Skeletal muscle tissue (tissue), 4 donors: ENCODE results near the gene ADGRA3. TPM values are rescaled to one million over a fixed set of nuclear protein-coding genes. Genes with fewer than 3 reads are reported as not detected.
A peak's percentile ranks its signal among the peaks of the same experiment; 100 is the strongest.

Source experiments
- H3K27ac ChIP-seq: one replicate; pipeline ENCODE4 v1.7.0; 2013; ENCODE audit warnings: mild to moderate bottlenecking, low read depth, low read length, inconsistent platforms
- H3K27me3 ChIP-seq, 3 donors: one replicate each; pipeline ENCODE4 v1.7.0; 2013; ENCODE audit warnings: low read length in 3 of 3; ENCODE audit not compliant: control insufficient read depth in 3 of 3, insufficient read depth in 3 of 3
- H3K36me3 ChIP-seq, 3 donors: one replicate each; pipeline ENCODE4 v1.7.0; 2013; ENCODE audit warnings: low read length in 3 of 3; ENCODE audit not compliant: control insufficient read depth in 3 of 3, insufficient read depth in 3 of 3
- H3K4me1 ChIP-seq, 3 donors: one replicate each; pipeline ENCODE4 v1.7.0; 2013; ENCODE audit warnings: low read length in 3 of 3, mild to moderate bottlenecking in 3 of 3; ENCODE audit not compliant: control insufficient read depth in 3 of 3, insufficient read depth in 3 of 3
- H3K4me3 ChIP-seq, 3 donors: one replicate each; pipeline ENCODE4 v1.7.0; 2013; ENCODE audit warnings: low read length in 3 of 3
- H3K9ac ChIP-seq, 3 donors: one replicate each; pipeline ENCODE4 v1.7.0; 2013; ENCODE audit warnings: low read length in 3 of 3, mild to moderate bottlenecking in 3 of 3, moderate library complexity in 2 of 3, low read depth in 1 of 3
- H3K9me3 ChIP-seq, 3 donors: one replicate each; pipeline ENCODE4 v1.7.0; 2013; ENCODE audit warnings: low read length in 3 of 3; ENCODE audit not compliant: control insufficient read depth in 3 of 3
- total RNA-seq: library from RNA; depleted of rRNA; stranded (reverse); fragments of >200 nt; gene quantifications from one replicate; pipeline ENCODE4 v1.2.3, GENCODE V29; 2014
- donor health status: Osteomylitis.

ADGRA3 gene
- total RNA-seq, 1 donor from 2014 or later: 92.4 TPM

- no peak overlapping the region for H3K4me3 ChIP-seq
- H3K27me3 ChIP-seq: no peaks in the 10 kb centered on the region
- H3K9ac ChIP-seq: peak overlapping the region in 2 of 3 donors; percentile 20 to 21
- H3K4me1 ChIP-seq: peaks cover 6 to 22% (median 11%) of the 10 kb centered on the region in 3 donors
- peak overlapping the region; percentile 57 for H3K27ac ChIP-seq
- peaks cover 0 to 3% (median 0%) of the 10 kb centered on the region in 3 donors for H3K36me3 ChIP-seq
- H3K9me3 ChIP-seq: no peaks in the 10 kb centered on the region
Measured at GRCh38 chr4:22458098-22458497, 57.8 kb downstream of the ADGRA3 start.

GRCh38 chr4:22457348-22457747 is 58.5 kb downstream of the ADGRA3 start:
- Histone ChIP-seq H3K9ac (no peak overlapping the region), H3K4me3 (no peak overlapping the region), H3K27me3 (no peaks in the 10 kb centered on the region), H3K9me3 (no peaks in the 10 kb centered on the region), H3K36me3 (peaks cover 0 to 3% (median 0%) of the 10 kb centered on the region in 3 donors), H3K4me1 (peaks cover 6 to 17% (median 11%) of the 10 kb centered on the region in 3 donors), H3K27ac (no peak overlapping the region)

GRCh38 chr4:22456291-22456690 is 59.6 kb downstream of the ADGRA3 start:
- Histone ChIP-seq H3K27ac (no peak overlapping the region), H3K9me3 (no peaks in the 10 kb centered on the region), H3K4me1 (peaks cover 6 to 17% (median 11%) of the 10 kb centered on the region in 3 donors), H3K4me3 (no peak overlapping the region), H3K9ac (no peak overlapping the region), H3K27me3 (no peaks in the 10 kb centered on the region), H3K36me3 (peaks cover 0 to 3% (median 0%) of the 10 kb centered on the region in 3 donors)

- no peak overlapping the region for H3K4me3 ChIP-seq
- H3K27ac ChIP-seq: no peak overlapping the region
Measured at GRCh38 chr4:22454955-22455354, 60.9 kb downstream of the ADGRA3 start.

DNA sequence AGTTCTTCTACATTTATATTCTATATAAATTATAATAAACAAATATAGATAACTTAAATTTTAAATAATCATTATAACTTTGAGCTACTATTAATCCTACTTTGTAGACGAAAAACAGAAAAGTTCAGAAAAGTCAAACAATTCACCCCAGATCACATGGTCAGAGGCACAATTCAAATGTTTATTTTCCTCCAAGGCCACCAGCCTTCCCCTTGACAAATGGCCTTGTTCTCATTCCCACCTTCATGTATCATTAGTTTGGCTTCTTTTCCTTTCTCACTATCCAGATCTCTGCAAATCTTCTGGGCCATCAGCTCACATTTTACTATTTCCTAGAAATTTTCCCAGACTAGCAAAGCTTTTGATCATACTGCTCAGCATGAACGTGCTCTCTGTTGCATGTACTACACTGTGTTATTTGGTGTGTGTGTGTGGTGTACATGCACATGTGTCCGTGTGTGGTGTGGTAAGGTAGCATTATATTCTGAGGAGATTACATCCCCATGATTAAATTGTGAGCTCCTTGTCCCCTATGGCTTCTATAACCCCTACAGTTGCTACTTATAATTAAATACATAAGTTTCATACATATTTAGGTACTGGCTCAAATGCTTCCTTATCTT is 61.5 kb downstream of the ADGRA3 start:
- Histone ChIP-seq H3K27ac (no peak overlapping the region), H3K4me3 (no peak overlapping the region)

More at GRCh38 chr4:22454955-22455354, 60.9 kb downstream of the ADGRA3 start:
- H3K27me3 ChIP-seq: no peaks in the 10 kb centered on the region
- H3K36me3 ChIP-seq: peaks cover 0 to 3% (median 0%) of the 10 kb centered on the region in 3 donors
- H3K4me1 ChIP-seq: peaks cover 6 to 17% (median 11%) of the 10 kb centered on the region in 3 donors
- H3K9ac ChIP-seq: no peak overlapping the region
- H3K9me3 ChIP-seq: no peaks in the 10 kb centered on the region

GRCh38 chr4:22444813-22445212 is 71.1 kb downstream of the ADGRA3 start:
- Histone ChIP-seq H3K4me3 (no peak overlapping the region), H3K27me3 (no peaks in the 10 kb centered on the region), H3K36me3 (peaks cover 11 to 23% (median 13%) of the 10 kb centered on the region in 3 donors), H3K9ac (no peak overlapping the region), H3K27ac (no peak overlapping the region), H3K9me3 (no peaks in the 10 kb centered on the region), H3K4me1 (no peaks in the 10 kb centered on the region)

More for the DNA sequence above, 61.5 kb downstream of the ADGRA3 start:
- Histone ChIP-seq H3K9ac (no peak overlapping the region), H3K27me3 (no peaks in the 10 kb centered on the region), H3K9me3 (no peaks in the 10 kb centered on the region), H3K36me3 (peaks cover 0 to 3% (median 0%) of the 10 kb centered on the region in 3 donors), H3K4me1 (peaks cover 6 to 17% (median 11%) of the 10 kb centered on the region in 3 donors)

GRCh38 chr4:22442956-22443355 is 72.9 kb downstream of the ADGRA3 start:
- H3K9me3 ChIP-seq: no peaks in the 10 kb centered on the region
- H3K27me3 ChIP-seq: no peaks in the 10 kb centered on the region
- no peaks in the 10 kb centered on the region for H3K4me1 ChIP-seq
- no peak overlapping the region for H3K9ac ChIP-seq
- H3K36me3 ChIP-seq: peaks cover 8 to 23% (median 9%) of the 10 kb centered on the region in 3 donors
- H3K4me3 ChIP-seq: no peak overlapping the region
- H3K27ac ChIP-seq: no peak overlapping the region

- H3K9ac ChIP-seq: no peak overlapping the region
- no peaks in the 10 kb centered on the region for H3K9me3 ChIP-seq
- no peaks in the 10 kb centered on the region for H3K27me3 ChIP-seq
- no peak overlapping the region for H3K4me3 ChIP-seq
- H3K4me1 ChIP-seq: no peaks in the 10 kb centered on the region
- H3K36me3 ChIP-seq: peaks cover 6 to 22% (median 14%) of the 10 kb centered on the region in 3 donors
- no peak overlapping the region for H3K27ac ChIP-seq
Measured at GRCh38 chr4:22440999-22441398, 74.9 kb downstream of the ADGRA3 start.

DNA sequence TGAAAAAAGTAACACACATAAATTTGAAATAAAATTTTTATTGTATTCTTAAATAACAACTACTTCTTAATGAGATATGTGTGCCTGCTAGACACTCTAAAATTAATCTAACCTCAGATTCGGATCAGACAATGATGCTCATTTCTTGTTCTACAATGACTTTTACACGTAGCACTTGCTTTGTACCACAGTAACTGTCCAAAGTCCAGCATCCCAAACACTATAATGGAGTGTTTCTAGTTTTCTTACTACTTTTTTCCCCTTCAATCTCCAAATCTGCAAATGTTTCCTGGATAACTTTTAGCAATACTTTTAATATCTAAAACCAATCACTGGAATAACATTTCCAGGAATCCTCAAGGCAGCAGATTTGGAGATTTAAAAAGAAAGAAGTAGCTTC is 75.9 kb downstream of the ADGRA3 start:
- Histone ChIP-seq H3K9me3 (no peaks in the 10 kb centered on the region), H3K27me3 (no peaks in the 10 kb centered on the region), H3K9ac (no peak overlapping the region), H3K4me3 (no peak overlapping the region), H3K36me3 (peaks cover 4 to 17% (median 17%) of the 10 kb centered on the region in 3 donors), H3K27ac (no peak overlapping the region), H3K4me1 (no peaks in the 10 kb centered on the region)

DNA sequence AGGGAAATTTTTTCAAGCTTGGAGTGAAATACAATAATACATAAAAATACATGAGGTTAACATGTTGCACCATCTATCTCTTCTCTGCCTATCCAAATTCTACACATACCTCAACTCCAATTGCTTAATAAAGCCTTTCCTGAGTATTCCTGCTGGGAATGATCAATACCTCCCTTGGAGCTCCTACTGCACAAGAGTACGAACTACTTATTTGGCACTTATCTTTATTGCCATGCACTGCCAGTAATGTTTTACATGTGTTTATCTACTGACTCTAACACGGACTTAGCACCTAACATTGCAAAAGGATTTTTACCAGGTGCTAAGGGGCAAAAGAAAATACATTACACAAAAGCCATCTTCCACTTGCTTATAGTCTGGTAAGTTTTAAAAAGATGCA is 80.2 kb downstream of the ADGRA3 start:
- no peaks in the 10 kb centered on the region for H3K9me3 ChIP-seq
- no peak overlapping the region for H3K4me3 ChIP-seq
- peaks cover 0 to 14% (median 9%) of the 10 kb centered on the region in 3 donors for H3K36me3 ChIP-seq
- H3K27ac ChIP-seq: no peak overlapping the region
- H3K27me3 ChIP-seq: no peaks in the 10 kb centered on the region
- no peaks in the 10 kb centered on the region for H3K4me1 ChIP-seq
- no peak overlapping the region for H3K9ac ChIP-seq
